D341Med (cell line): ENCODE measurements around the gene MINDY2.

Experiments used
- DNase-seq: peaks from one replicate; pipeline ENCODE4 v3.0.0; 2012; ENCODE audit warnings: low spot score

The MINDY2 gene

GRCh38 chr15:58886921-58887320 is 115.8 kb downstream of the MINDY2 start:
- no peak for DNase-seq

- DNase-seq = no peak
Measured at GRCh38 chr15:58889363-58889762, 118.3 kb downstream of the MINDY2 start.

- no peak for DNase-seq
Measured at GRCh38 chr15:58898150-58898680, 127.1 kb downstream of the MINDY2 start.

GRCh38 chr15:58900631-58901030 is 129.5 kb downstream of the MINDY2 start:
- DNase-seq = no peak

GRCh38 chr15:58908550-58909309 is 137.6 kb downstream of the MINDY2 start:
- DNase-seq = no peak

- DNase-seq = no peak
Measured at GRCh38 chr15:58909616-58910015, 138.5 kb downstream of the MINDY2 start.

GRCh38 chr15:58910456-58910855 is 139.4 kb downstream of the MINDY2 start:
- DNase-seq = no peak
